NCI-H187 (cell line): ENCODE results near the gene BPIFB6.
"Not testable (repeated sequence)": the region's sequence is repeated elsewhere in the genome, so short reads cannot be mapped to it uniquely, and the experiment has no call there.

ENCODE experiments used
- DNase-seq, 2 experiments: peaks; one replicate each; lab custom pipeline; 2025; lab: John Stamatoyannopoulos, UW

The BPIFB6 gene

DNA sequence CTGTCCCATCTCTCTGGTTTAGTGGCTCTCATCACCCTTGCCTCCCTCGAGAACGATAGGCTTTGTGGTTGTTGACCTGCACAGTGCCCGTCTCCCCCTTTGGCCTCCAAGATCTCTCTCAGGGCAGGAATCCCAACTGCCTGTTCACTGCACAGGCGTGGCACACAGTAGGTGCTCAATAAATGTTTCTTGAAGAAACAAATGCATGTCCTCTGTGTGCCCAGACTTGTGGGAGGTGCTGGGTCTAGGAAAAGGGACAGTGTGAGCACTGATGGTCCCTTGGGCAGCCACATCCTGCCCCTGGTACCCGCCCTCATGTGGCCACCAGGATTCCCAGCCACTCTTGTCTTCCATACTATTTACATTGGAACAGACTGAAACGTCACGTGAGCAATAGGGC lies 2.6 kb upstream of the BPIFB6 start:
- no peak for DNase-seq

- no peak for DNase-seq
These were observed 1.4 kb upstream of the BPIFB6 start for GRCh38 chr20:33030076-33030475.

- DNase-seq, result no peak
These were observed 879 bp upstream of the BPIFB6 start for GRCh38 chr20:33030569-33030968.

DNA sequence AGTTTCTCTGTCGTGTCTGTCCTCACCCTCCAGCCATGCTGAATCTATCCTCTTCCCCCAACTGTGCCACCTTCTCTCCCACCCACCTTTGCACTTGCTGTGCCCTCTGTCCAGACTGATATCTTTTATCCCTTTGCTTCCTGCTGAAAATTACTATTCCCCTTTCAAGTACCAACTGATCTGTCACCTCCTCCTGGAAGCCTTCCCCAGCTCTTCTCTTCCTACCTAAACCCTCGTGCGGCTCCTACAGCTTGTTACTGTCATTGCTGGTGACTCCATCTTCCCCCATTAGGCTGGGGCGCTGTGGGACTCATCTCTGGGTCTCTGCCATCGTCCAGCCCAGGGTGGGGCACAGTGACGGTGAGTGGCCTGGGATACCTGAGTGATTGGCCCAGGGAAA lies 1.1 kb downstream of the BPIFB6 start:
- no peak for DNase-seq

DNA sequence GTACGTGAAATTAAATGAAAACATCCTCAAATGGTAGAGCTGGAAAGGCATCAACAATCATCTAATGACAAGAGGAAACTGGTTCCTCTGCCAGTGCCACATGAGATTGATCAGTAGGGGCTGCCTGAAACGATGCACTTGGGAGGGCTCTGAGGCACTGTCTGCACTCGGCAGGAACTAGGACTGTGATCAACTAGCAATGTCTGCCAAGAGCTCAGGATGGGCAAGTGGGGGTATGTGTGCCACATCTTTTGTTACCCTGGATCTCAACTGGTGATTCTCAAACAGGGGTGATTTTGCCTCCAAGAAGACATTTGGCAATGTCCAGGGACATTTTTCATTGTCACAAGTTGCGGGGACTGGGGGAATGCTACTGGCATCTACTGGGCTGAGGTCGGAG lies 1.9 kb downstream of the BPIFB6 start:
- no peak for DNase-seq

DNA sequence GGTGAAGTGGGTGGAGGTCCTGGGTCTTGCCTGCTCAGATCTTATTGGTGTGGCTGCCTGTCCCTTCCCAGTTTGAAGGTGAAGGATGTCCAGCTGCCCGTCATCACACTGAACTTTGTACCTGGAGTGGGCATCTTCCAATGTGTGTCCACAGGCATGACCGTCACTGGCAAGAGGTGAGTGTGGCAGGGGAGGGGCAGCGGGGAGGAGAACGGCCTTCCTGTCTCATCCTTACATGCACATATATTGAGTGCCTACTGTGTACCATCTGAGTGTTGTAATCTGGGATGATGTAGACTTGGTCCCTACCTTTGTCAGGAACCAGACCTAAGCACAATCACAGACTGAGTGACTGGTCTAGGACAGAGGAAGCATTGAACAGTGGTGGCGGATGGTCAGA lies 2.7 kb downstream of the BPIFB6 start:
- DNase-seq, result no peak

DNA sequence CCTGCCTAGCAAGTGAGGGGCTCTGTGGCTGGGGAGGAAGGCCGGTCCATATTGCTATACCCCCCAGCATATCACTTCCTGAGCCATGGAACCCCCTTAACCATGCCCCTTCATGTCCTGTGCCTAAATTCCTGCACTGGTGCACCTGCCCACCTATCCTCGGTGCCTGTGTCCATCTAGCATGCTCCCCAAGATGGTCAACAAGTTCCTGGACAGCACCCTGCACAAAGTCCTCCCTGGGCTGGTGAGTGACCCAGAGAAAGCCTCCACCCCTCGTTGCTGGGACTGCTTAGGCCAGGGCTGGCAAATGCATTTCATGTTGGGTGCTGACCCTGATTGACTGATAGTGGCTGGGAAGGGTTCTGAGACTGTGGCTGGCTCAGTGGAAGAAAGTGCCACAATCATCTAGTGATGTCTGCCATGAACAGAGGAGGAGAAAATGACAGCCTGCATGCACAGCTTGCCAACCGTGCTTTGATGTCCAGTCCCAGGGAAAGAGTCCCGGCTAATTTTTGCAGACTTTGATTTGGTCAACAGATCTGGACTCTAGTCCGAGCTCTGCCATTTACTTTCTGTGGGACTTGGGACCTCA lies 3.5 kb downstream of the BPIFB6 start:
- DNase-seq, result no peak

DNA sequence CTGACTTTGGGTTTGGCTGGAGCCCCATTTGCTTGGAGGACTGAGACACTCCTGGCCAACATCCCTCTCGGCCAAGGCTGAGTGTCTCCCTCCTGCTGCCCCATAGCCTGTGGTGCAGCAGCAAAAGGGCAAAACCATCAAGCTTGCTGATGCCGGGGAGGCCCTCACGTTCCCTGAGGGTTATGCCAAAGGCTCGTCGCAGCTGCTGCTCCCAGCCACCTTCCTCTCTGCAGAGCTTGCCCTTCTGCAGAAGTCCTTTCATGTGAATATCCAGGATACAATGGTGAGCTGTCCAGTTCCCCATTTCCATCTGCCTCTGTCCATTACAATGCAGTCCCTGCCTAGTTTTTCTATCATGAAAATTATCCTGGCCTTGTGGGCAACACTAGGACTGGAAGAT lies 6.0 kb downstream of the BPIFB6 start:
- DNase-seq, result no peak

- no peak for DNase-seq
These were observed 6.8 kb downstream of the BPIFB6 start for GRCh38 chr20:33038243-33038642.

- no peak for DNase-seq
These were observed 11.0 kb downstream of the BPIFB6 start for GRCh38 chr20:33042430-33042829.

DNA sequence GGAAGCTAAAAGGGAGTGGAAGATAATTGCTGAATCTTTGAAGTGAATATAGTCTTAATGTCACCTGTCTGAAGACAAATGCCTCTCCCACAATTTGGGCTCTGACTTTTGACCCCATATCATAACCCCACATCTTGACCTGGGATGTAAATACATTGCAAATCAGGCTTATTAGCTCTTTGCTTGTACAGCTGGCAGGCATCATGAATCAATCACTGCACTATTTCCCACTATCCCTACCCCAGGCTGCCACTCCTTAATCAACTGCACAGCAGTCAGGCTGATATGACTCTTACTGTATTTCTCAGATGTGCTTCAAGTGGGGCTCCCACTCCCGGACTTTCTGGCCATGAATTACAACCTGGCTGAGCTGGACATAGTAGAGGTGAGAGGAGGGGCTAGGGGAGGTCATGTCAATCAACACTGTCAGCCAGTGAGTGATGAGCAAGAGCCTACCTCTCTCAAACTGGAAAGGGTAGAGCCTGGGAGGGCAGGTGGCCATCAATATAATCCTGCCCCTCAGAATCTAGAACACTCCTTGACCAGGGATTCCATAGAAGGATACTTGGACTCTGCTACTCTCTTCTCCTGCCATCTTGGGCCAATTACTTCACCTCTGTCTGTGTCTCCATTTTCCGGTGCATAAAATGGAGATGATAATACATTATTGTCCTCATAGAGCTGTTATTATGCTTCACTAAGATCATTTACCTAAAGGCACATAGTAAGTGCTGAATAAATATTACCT lies 11.7 kb downstream of the BPIFB6 start:
- no peak for DNase-seq

DNA sequence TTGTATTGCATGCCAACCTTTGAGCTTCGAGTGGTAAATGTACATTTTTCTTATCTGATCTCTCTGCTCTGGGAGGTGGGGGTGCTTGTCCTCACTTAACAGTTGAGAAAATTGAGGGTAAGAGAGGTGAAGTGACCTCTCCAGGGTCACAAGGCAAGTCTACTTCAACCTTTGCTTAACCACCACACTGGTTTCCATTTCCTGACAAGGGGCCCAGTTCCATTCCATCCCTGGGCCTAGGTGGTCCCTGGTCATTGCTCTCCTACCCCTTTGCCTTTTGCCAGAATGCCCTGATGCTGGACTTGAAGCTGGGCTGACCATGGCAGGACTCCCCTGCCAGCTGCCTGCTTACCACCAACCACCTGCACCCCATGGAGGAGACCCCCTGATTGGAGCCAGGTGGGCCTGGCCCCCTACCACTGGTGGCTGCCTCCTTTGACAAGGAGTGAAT lies 12.3 kb downstream of the BPIFB6 start:
- DNase-seq, result no peak

DNA sequence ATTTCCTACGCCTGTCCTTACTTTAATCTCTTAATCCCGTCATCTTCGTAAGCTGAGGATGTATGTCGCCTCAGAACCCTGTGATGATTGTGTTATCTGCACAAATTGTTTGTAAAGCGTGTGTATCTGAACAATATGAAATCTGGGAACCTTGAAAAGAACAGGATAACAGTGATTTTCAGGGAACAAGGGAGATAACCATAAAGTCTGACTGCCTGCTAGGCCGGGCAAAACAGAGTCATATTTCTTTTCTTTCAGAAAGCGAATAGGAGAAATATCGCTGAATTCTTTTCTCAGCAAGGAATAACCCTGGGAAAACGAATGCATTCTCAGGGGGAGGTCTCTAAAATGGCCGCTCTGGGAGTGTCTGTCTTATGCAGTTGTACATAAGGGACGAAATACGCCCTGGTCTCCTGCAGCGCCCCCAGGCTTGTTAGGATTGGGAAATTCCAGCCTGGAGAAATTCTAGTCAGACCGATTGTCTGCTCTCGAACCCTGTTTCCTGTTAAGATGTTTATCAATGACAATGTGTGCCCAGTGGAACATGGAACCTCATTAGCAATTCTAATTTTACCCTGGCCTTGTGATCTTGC lies 13.8 kb downstream of the BPIFB6 start:
- DNase-seq, result not testable (repeated sequence)

- no peak for DNase-seq
These were observed 15.0 kb downstream of the BPIFB6 start for GRCh38 chr20:33046412-33046811.

GRCh38 chr20:33051333-33051732 lies 19.9 kb downstream of the BPIFB6 start:
- DNase-seq, result no peak

DNA sequence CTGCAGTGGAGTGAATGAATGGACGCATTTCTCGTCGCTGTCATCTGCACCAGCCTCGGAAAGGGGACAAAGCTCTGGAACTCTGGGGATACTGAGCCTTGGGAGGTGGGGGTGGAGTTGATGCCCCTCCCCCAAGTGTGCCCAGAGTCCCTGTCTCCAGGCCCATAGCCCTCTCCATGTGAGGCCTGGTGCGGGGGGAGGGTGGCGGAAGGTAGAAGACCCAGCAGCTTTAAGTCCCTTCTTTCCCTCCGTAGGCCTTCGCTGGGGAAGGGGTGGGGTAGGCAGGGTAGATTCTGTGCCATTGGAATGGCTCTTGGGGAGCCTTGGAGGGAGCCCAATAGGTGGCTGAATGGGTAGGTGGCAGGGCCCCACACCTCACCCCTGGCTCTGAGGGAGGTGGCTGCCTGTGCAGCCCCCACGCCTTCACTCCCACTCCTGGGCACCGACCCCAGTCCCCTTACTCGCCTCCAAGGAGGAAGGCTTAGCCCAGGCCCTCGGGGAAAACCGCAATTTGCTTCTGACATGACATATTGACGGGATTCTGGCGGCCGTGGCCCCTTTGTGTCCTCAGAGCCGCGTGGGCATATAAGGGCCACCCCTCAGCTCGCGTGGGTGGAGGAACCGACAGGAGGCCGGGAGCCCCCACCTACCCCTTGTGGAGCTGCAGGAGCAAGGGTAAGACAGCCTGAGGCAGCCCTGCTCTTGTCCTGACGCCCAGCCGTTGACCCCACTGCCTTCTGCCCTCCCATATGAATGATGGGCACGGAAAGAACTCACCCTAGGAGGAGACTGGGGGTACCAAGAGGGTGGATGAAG lies 22.1 kb downstream of the BPIFB6 start, which contains the start of gene BPIFB3:
Gene BPIFB3, plus strand, starts transcription at position 613 of the 816 bp plus-strand sequence. CDS start 1,533 bp downstream, outside the sequence.
- no peak for DNase-seq

DNA sequence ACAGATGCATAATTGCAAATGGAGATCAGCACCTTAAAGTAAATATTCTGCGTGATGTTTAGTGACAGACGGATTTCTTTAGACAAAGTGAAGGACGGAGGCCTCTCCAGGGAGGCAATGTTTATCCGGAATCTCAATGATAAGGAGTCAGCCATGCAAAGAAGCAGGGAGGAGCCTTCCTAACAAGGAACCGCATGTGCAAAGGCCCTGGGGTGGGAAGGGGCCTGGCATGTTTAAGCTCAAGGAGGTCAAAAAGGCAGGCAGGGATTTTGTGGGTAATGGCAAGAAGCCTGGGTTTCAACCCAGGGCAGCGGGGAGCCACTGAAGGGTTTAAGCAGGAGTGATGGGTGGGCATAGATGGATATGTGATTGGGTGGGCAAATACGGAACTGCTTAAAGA lies 22.9 kb downstream of the BPIFB6 start:
- DNase-seq, result no peak

DNA sequence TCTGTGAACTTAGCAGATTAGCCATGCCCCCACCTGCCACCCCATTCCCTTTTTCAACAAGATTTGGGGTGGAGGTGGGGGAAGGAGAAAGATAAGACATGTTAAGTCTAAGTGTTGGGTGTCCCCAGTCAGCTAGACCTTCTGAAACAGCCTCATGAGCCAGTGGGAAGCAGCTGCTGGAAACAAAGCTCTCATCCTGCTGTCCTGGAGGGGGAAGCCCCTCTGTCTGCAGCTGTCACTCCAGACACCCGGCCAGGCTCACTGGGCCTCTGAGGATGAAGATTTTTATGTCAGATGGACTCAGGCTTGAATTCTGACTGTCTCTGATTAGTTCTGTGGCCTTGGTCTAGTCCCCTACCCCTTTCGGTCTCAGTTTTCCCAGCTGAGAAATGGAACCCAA lies 23.3 kb downstream of the BPIFB6 start:
- DNase-seq, result no peak

- DNase-seq, result no peak
These were observed 27.7 kb downstream of the BPIFB6 start for GRCh38 chr20:33059136-33059535.

DNA sequence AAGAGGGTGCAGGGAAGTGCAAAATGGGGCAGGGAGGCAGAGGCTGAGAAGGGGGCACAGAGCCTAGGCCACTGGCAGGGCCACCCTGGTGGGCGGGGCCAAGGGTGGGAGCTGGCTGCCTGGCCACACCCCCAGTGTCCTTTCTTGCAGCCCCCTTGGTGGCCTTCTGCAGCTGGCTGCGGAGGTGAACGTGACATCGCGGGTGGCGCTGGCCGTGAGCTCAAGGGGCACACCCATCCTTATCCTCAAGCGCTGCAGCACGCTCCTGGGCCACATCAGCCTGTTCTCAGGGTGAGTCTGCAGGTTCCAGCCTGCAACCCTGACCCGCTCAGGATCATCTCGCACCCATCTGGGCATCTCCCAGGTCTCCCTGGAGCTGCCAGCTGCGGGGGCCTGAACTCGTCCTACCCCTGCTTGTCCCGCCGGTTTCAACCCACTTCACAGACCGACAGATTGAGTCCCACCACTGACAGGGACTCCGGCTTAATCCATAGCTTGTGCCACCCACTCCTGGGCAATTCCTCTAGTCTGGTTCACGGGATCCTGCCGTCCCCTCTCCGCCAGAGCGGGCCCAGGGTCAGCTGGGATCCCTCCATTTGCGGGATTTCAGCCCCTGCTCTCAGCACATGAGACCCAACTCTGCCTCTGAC lies 28.4 kb downstream of the BPIFB6 start:
- no peak for DNase-seq

- no peak for DNase-seq
These were observed 30.2 kb downstream of the BPIFB6 start for GRCh38 chr20:33061658-33062028.
